ENCODE results near the gene NFATC3.
"Not testable (repeated sequence)": the region's sequence is repeated elsewhere in the genome, so short reads cannot be mapped to it uniquely, and the experiment has no call there.

The NFATC3 gene

DNA sequence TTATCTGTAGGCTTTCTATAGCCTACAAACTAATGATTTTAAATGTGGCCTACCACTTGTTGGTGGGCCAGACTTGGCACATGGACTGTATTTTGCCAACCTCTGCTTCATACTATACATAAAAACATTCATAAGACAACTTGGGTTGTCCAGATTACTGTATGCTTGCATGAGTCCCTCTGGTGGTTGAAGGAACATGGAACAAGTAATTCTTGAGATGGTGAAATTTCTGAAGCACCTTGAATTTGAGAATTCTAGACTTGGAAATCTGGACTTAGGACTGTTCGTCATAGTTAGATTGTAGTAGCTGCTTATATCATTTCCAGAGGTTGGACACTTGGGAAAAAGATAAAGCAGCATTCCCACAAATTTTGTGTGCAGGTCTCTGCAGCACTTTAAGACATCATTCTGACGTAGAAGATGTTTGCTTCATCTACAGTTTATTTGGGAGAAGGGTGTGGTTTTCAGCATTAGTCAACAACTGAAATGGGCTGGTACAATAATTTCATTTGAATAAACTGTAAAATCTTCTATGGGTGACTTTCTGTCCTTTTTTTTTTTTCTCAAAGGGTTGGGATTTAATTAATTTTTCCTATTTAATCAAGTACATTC is 31.2 kb downstream of the NFATC3 start:
- DNase-seq (ENCODE audit: low spot score), result no peak

DNA sequence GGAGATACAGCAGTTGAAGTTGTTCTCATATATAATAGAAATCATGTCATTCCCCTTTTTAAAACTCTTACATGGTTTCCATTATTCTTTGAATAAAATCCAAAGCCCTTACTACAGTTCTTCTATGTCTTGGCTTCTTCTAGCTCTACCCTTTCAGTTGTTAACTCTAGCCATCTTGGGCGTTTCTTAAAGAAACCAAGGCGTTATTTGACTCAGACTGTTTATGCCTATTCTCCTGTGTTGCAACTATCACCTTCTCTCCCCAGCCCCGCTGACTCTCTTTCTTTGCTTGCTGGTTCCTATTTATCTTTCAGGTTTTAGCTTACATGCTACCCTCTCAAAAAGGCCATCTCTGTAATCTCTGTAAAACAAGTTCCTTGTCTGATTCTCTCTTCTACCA is 32.7 kb downstream of the NFATC3 start:
- no peak for DNase-seq (ENCODE audit: low spot score)

DNA sequence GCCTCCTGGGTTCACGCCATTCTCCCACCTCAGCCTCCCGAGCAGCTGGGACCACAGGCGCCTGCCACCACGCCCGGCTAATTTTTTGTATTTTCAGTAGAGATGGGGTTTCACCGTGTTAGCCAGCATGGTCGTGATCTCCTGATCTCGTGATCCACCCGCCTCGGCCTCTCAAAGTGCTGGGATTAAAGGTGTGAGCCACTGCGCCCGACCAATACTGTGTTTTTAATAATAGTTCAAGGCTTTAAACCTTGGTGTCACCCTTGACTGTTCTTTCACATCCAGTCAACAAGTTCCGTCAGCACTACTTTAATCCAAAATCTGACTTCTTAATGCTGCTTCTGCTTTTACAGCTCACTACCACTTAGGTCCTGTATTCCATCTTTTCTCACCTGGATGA is 33.8 kb downstream of the NFATC3 start:
- not testable (repeated sequence) for DNase-seq (ENCODE audit: low spot score)

DNA sequence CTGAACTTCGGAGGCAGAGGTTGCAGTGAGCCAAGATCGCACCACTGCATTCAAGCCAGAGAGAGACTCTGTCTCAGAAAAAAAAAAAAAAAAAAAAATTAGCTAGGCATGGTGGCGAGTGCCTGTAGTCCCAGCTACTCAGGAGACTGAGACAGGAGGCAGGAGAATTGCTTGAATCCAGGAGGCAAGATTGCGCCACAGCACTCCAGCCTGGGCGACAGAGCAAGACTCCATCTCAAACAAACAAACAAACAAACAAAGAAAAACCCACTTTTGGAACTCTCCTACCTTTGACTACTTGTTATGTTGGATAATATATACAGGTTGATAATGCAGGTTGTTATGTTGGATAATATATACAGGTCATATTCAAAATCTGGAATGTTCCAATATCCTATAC is 35.3 kb downstream of the NFATC3 start:
- not testable (repeated sequence) for DNase-seq (ENCODE audit: low spot score)

DNA sequence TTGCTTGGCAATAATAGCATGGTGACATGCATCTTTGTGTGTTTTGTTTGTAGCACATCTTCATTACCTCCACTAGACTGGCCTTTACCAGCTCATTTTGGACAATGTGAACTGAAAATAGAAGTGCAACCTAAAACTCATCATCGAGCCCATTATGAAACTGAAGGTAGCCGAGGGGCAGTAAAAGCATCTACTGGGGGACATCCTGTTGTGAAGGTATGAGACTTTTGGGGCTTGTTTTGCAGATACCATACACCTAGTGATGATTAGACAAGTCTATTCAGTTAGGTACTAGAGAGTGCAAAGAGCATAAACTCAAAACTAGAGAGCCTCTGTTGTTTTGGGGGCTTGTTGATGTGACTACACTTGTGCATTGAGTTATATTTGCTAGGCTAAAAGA is 41.2 kb downstream of the NFATC3 start:
- no peak for DNase-seq (ENCODE audit: low spot score)

DNA sequence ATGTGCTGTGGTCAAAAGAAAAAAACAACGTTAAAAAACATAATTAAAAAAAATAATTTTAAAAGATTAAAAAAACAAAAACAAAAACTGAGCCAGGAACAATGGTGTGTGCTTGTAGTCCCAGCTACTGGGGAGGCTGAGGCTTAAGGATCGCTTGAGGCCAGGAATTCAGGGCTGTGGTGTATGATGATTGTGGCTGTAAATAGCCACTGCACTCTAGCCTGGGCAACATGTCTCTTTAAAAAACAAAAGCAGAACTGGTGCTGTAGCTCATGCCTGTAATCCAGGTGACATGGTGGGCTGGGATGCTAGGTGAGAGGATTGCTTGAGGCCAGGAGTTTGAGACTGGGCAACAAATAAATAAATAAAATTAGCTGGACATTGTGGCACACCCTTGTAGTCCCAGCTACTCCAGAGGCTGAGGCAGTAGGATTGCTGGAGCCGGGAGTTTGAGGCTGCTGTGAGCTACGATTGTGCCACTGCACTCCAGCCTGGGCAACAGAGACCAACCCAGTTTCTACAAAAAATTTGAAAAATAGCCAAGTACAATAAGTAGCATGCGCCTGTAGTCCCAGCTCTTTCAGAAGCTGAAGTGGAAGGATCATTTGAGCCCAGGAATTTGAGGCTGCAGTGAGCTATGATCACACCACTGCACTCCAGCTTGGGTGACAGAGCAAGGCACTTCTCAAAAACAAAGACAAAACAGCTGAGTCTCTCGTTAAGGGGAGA is 43.6 kb downstream of the NFATC3 start:
- no peak for DNase-seq (ENCODE audit: low spot score)

DNA sequence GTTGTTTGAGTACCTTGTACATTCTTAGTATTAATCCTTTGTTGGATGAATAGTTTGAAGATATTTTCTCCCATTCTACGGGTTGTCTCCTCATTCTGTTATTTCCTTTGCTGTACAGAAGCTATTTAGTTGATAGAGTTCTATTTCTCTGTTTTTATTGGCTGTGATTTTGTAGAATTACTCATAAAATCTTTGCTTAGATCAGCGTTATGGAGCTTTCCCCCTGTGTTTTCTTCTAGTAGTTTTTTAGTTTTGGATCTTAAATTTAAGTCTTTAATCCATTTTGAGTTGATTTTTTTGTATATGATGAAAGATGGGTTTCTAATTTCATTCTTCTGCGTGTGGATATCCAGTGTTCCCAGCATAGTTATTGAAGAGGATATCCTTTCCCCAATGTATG is 45.4 kb downstream of the NFATC3 start:
- DNase-seq (ENCODE audit: low spot score), result no peak

DNA sequence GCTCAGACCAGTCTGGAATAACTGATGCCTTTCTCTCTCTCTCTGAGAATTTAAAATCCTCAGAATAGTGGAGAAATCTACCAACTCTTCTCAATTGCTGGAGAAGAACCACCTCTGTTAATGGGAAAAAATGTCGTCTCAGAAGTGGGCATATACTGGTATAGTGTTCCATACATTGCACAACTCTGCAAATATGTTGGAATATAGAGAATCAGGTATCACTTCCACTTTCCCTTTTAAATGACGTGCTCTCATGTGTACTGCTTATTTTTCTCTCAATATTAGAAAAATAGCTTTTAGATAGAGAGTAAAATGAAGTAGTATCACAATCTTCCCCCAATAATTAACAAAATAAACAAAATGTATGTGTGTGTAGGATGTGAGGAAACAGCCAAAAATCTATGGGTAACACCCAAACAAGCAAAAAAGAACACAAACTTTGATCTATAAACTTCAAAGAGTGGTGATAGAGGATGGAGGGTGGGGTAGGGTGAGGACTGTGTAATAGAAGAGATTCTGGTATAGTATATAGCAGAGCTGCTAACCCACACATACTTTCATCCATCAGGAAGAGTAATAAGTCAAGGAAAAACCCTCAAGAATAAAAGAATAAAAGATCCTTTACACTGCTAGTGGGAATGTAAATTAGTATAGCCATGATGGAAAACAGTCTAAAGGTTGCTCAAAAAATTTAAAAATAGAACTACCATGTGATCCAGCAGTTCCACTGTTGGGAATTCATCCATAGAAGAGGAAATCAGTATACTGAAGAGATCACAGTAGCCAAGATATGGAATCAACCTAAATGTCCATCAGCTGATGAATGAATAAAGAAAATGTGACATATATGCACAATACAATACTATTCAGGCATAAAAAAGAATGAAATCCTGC is 46.9 kb downstream of the NFATC3 start:
- no peak for DNase-seq (ENCODE audit: low spot score)

DNA sequence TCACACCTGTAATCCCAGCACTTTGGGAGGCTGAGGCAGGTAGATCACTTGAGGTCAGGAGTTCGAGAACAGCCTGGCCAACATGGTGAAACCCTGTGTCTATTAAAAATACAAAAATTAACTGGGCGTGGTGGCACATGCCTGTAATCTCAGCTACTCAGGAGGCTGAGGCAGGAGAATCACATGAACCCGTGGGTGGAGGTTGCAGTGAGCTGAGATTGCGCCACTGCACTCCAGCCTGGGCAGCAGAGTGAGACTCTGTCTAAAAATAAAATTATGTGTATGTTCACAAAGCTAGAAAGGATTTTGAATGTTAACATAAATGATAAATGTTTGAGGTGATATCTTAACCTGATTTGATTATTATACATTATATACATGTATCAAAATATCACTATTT is 47.8 kb downstream of the NFATC3 start:
- not testable (repeated sequence) for DNase-seq (ENCODE audit: low spot score)

DNA sequence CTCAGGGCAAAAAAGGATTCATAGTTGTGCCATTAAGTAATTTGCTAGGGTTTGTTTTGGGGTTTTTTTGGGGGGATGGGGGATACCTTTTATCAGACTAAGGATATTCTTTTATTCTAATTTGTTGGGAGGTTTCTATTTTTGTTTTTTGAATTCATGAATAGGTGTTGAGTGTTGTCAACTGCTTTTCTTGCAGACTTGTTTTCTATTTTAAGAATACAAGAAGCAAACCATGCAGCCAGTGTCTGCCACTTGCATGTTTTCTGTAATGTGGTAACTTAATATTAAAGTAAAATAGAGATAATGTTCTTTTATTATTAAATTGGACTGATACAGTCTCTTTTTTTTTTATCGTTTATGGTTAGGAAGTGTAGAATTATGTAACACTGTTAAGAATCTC is 49.5 kb downstream of the NFATC3 start:
- DNase-seq (ENCODE audit: low spot score), result no peak

DNA sequence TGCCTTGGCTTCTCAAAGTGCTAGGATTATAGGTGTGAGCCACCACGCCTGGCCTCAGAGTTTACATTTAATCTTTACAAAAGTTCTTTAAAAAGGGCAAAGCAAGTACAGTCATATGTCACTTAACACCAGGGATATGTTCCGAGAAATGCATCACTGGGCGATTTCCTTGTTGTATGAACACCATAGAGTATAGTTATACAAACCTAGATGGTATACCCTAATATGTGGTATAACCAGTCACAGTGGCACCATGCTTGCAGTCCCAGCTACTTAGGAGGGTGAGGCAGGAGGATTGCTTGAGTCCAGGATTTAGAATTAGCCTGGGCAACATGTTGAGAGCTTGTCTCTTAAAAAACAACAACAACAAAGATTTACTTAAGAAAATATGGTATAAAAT is 51.3 kb downstream of the NFATC3 start:
- no peak for DNase-seq (ENCODE audit: low spot score)

DNA sequence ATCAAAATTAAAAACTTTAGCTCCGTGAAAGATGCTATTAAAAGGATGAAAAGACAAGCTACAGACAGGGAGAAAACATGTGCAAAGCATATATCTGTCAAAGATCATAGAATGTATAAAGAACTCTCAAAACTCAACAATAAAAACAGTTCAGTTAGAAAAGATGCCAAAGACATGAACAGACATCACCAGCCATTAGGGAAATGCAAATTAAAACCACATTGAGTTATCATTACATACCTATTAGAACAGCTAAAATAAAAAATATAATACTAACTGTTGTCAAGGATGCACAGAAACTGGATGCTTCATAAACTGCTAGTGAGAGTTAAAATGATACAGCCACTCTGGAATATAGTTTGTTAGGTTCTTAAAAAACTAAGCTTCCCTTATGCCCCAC is 58.8 kb downstream of the NFATC3 start:
- DNase-seq (ENCODE audit: low spot score), result no peak

DNA sequence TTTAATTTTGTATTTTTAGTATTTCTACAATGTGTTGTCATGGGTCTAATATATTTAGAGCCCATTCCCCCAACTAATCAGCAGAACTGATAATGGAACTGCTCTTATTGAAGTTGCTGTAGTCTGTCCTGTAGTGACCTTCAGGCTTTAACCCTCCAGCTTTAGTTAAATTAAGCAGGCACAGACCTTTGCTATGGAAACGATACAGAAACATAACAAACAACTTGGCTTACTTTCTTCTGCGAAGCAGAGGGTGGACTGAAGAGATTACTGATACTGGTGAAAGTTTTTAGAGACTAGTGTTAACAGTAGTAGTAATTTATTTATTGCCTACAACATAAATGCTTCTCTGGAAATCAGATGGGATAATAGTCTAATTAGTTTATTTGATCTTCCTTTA is 61.4 kb downstream of the NFATC3 start:
- no peak for DNase-seq (ENCODE audit: low spot score)

DNA sequence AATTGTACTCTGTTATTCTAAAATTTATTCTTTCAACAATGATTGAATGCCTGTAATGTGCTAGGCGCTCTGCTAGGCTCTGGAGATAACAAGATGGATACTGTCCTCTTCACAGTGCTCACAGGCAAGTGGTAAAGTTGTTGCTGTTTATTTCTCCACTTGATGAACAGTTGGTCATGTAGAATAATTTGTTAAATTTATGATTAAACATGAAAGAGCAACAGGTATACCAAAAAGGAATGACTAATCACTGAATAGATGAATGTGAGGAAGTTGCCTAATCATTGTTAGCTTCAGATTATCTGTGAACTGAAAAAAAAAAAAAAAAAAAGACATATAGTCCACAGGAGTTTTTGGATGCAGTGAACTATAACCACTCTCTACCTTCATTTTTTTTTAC is 62.3 kb downstream of the NFATC3 start:
- no peak for DNase-seq (ENCODE audit: low spot score)

DNA sequence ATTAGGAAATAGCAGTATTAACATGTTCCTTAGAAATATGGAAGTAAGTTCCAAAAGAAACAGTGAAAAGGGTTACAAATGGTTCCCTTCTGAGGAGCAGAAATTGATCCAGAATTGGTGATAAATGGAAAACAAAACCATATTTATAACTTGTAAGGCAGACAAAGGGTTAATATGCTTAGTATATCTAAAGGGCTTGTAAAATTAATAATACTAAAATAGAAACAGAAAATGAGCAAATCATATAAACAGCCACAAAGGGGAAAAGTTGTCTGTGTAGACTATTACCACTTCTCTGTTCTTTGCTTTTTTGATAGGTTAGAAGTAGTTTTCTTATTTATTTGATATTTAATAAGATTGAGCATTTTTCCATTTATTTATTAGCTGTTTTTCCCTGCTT is 64.4 kb downstream of the NFATC3 start:
- DNase-seq (ENCODE audit: low spot score), result no peak

DNA sequence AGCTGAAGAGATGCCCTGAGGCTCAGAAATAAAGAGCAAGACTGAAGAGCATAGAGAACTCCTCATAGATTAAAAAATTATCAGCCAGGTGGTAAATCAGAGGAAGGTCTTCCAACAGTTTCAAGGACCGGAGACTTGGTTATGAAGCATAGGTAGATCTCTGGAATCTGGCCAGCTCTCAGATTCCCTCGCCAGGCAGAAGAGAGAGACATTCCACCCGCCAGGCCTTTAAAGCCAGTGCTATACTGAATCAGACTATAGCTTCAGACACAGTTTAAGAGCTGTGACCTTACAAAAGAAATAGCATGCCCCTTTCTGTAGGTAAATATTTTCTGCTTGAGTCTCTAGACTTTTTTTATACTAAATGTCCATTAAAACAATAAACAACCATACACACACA is 70.3 kb downstream of the NFATC3 start:
- DNase-seq (ENCODE audit: low spot score), result no peak

DNA sequence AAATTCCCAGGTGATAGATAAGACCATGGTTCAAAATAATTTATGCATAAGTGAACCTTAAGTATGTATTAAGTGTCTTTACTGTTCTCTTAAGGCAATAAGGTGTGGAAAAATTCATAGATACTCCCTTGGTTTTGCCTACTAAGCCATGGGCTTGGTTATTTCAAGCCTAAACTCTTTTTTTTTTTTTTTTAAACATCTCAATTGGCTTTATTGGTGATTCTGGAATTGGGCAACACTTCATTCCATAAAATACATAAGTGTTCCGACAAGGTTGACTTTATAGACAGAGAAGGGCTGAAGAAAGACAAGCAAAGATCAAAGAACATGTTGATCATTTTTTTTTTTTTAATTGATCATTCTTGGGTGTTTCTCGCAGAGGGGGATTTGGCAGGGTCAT is 77.2 kb downstream of the NFATC3 start:
- DNase-seq (ENCODE audit: low spot score), result no peak

DNA sequence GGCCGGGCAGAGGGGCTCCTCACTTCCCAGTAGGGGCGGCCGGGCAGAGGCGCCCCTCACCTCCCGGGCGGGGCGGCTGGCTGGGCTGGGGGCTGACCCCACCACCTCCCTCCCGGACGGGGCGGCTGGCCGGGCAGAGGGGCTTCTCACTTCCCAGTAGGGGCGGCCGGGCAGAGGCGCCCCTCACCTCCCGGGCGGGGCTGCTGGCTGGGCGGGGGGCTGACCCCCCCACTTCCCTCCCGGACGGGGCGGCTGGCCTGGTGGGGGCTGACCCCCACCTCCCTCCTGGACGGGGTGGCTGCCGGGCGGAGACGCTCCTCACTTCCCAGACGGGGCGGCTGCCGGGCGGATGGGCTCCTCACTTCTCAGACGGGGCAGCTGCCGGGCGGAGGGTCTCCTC is 78.1 kb downstream of the NFATC3 start:
- not testable (repeated sequence) for DNase-seq (ENCODE audit: low spot score)

DNA sequence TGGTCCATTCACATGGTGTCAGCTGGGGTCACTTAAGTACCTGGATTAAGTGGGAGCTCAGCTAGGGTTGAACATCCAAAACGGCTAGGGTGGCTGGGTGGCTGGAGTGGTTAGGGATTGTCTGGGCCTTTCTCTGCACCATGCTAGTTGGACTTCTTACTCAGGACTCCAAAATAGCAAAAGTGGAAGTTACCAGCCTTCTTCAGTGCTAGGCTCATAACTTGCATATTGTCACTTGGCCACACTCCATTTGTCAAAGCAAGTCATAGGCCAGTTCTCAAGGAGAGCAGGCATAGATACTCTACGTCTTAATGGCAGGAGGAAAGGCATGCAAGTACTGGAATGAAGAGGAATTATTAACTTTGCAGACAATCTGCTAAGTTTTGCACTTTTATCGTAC is 81.1 kb downstream of the NFATC3 start:
- DNase-seq (ENCODE audit: low spot score), result no peak

DNA sequence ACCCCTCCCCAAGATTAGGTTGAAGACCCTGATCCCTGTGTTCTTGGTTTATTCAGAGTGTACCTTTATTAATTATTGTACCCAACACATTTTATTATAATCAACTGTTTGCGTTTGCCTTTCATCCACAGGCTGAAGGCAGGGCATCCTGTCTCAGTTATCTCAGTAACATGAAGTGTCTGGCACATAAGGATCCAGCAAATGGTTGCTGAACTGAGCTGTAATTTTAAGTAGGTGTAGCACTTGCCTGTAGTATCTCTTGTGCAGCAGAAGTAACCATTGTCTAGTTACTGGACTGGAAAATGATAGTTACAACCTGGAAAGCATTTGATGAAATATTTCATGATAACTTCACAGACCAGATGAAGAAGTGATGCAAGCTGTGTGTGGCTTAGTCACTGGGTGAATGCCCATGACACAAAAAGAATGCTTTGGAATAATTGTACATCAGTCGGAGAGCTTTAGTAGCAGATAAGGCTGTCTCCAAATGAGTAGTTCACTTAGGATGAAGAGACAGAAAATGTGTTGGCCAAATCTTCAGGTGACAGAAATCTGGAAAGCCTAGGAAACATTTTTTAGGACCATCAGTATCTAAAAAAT is 94.1 kb downstream of the NFATC3 start:
- no peak for DNase-seq (ENCODE audit: low spot score)

DNA sequence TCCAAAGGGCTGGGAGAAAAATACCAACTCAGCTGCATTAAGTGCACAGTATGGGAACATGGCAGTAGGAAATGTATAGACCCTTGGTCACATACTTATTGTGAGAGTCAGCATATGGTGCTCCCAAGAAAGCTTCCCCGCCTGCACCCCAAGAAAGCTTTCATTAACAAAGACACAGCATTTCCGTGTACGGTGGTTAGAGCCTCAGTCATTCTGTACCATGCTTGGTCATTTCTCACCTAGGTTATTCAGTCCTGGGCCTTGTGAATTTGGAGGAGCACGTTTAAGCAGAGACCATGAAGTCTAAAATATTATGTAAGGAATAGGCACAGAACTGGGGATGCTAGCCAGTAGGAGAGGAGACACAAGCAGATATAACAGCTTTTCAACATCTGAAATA is 94.7 kb downstream of the NFATC3 start:
- DNase-seq (ENCODE audit: low spot score), result no peak

DNA sequence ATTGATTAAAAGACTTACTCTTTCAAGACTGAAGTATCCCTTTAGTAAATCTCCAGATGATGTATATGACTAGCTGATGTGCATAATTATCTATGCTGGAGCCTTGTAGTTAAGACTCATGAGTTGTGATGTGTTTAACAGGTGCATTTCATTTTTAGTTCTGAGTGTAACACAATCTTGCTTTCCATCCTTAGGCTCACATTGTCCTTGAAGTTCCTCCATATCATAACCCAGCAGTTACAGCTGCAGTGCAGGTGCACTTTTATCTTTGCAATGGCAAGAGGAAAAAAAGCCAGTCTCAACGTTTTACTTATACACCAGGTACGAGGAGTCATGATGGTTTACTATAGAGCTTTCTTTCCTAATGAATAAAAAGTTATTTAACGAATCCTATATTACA is 97.9 kb downstream of the NFATC3 start:
- no peak for DNase-seq (ENCODE audit: low spot score)
